Measurements from ENCODE around the gene STOM. TPM values are rescaled to one million over a fixed set of nuclear protein-coding genes. Genes with fewer than 3 reads are reported as not detected.
A peak's percentile ranks its signal among the peaks of the same experiment; 100 is the strongest.

The STOM gene
- total and polyA plus RNA-seq, 3 donors from 2014 or later: 49.7 to 82.3 (median 53.6) TPM

DNA sequence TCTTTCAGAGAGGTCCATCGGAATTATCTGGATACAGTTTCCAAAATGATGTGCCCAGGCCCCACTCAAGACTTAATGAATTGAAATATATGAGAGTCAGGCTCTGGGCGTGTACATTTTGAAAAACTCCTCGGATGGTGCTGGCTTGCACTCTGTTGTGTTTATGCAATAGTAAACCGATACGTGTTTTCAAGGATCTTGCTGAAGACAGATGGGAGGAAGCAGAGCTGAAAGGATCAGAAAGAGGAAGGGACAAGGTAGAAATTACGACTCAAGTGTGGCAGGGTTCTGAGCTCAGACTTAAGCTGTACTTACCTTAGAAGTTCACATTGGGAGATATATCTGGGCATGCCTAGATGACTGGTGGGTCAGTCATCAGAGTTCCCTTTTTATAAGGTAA, 13.7 kb upstream of the STOM start:
- Histone ChIP-seq H3K27ac (no peak overlapping the region), H3K4me1 (no peaks in the 10 kb centered on the region), H3K27me3 (no peaks in the 10 kb centered on the region), H3K9me3 (no peaks in the 10 kb centered on the region), H3K36me3 (ENCODE audit: low read depth, missing control alignments) (no peaks in the 10 kb centered on the region), H3K4me3 (no peak overlapping the region)
- DNase-seq: no peak
- TF ChIP-seq, protein P1, sequence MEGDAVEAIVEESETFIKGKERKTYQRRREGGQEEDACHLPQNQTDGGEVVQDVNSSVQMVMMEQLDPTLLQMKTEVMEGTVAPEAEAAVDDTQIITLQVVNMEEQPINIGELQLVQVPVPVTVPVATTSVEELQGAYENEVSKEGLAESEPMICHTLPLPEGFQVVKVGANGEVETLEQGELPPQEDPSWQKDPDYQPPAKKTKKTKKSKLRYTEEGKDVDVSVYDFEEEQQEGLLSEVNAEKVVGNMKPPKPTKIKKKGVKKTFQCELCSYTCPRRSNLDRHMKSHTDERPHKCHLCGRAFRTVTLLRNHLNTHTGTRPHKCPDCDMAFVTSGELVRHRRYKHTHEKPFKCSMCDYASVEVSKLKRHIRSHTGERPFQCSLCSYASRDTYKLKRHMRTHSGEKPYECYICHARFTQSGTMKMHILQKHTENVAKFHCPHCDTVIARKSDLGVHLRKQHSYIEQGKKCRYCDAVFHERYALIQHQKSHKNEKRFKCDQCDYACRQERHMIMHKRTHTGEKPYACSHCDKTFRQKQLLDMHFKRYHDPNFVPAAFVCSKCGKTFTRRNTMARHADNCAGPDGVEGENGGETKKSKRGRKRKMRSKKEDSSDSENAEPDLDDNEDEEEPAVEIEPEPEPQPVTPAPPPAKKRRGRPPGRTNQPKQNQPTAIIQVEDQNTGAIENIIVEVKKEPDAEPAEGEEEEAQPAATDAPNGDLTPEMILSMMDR (IDR thresholded peaks at IDR 0.05): no peak
- no peak for TF ChIP-seq POLR2A (IDR thresholded peaks at IDR 0.05)
- intact Hi-C loops (cut with DNase I; ENCODE audit: low total_unique reads): no loop called here
- WGBS, 2 donors: 56 to 67% methylated on average over 6 of the region's 6 CpGs

DNA sequence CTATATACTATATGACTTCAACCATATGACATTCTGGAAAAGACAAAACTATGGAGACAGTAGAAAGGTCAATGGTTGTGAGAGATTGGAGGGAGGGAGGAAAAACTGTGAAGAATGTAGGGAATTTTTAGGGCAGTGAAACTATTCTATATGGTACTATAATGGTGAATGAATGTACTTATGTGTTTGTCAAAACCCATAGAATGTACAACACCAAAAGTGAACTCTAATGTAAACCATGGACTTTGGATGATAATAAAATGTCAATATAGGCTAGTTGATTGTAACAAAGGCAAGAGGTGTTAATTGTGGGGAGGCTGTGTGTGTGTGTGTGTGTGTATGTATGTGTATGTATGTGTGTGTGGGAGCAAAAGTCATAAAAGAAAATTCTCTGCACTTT, 10.8 kb upstream of the STOM start:
- no peak for DNase-seq
- no peak overlapping the region for H3K4me3 ChIP-seq
- intact Hi-C loops (cut with DNase I; ENCODE audit: low total_unique reads): no loop called here
- no peaks in the 10 kb centered on the region for H3K36me3 ChIP-seq (ENCODE audit: low read depth, missing control alignments)
- H3K9me3 ChIP-seq: no peaks in the 10 kb centered on the region
- H3K27ac ChIP-seq: no peak overlapping the region
- TF ChIP-seq, protein P1 (IDR thresholded peaks at IDR 0.05): no peak
- TF ChIP-seq POLR2A (IDR thresholded peaks at IDR 0.05): no peak
- no peaks in the 10 kb centered on the region for H3K27me3 ChIP-seq
- no peaks in the 10 kb centered on the region for H3K4me1 ChIP-seq

- H3K27ac ChIP-seq: no peak overlapping the region
- no peaks in the 10 kb centered on the region for H3K27me3 ChIP-seq
- no peak for DNase-seq
- intact Hi-C loops (cut with DNase I; ENCODE audit: low total_unique reads): no loop called here
- 85 to 88% methylated on average over 4 of the region's 4 CpGs for WGBS, 2 donors
- no peaks in the 10 kb centered on the region for H3K4me1 ChIP-seq
- no peaks in the 10 kb centered on the region for H3K36me3 ChIP-seq (ENCODE audit: low read depth, missing control alignments)
- TF ChIP-seq POLR2A (IDR thresholded peaks at IDR 0.05): no peak
- TF ChIP-seq, protein P1 (IDR thresholded peaks at IDR 0.05): peak in 2 of 3 experiments; percentile 36 to 51
- H3K9me3 ChIP-seq: no peaks in the 10 kb centered on the region
- H3K4me3 ChIP-seq: no peak overlapping the region
Observed at GRCh38 chr9:121376214-121376830, 6.3 kb upstream of the STOM start.

DNA sequence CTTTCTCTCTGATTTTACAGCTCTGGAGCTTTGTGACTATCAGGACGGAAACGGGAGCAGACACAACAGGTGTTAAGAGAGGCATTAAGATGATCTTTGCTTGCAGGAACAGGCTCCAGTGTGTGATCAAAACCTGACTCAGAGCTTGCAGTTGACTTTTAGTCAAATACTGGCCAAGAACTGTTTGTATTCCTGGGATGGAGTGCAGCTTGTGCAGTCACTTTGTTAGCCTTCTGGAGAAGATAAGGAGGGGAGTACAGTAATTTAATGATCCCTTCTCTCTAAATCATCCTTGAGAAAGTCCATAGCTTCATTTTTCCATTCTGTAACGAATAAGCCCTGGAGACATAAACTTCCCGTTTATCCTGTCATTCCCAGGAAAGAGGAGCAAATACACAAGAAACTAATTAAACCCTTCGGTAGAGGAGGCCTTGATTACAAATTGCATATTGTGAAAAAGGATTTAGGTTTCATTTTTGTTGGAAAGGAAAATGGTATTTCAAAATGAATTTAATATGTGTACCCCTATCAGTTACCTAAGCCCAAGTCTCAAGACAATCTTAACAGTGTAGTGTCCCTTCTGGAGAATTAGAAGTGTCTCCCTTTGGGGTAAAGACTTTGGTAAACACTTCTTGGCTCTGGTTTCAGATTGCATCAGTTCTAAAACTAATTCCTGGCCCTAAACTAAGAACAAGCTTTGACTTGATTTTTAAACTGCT, 3.1 kb upstream of the STOM start:
- H3K4me3 ChIP-seq: no peak overlapping the region
- TF ChIP-seq, protein P1 (IDR thresholded peaks at IDR 0.05): no peak
- TF ChIP-seq POLR2A (IDR thresholded peaks at IDR 0.05): no peak
- DNase-seq: peak; percentile 37
- H3K4me1 ChIP-seq: peaks cover 8% of the 10 kb centered on the region
- H3K27ac ChIP-seq: peak overlapping the region; percentile 35 to 74
- intact Hi-C loops (cut with DNase I; ENCODE audit: low total_unique reads): loop anchor here (5.0 kb wide), 2 partner anchors 46 to 96 kb away; no protein-coding TSS in a partner anchor
- no peaks in the 10 kb centered on the region for H3K36me3 ChIP-seq (ENCODE audit: low read depth, missing control alignments)
- WGBS, 2 donors: 38 to 40% methylated on average over 5 of the region's 5 CpGs
- no peaks in the 10 kb centered on the region for H3K9me3 ChIP-seq
- no peaks in the 10 kb centered on the region for H3K27me3 ChIP-seq

All from testis (tissue), 3 donors.